Panc1 (cell line): ENCODE results near the gene MBD3. TPM values are rescaled to one million over a fixed set of nuclear protein-coding genes. Genes with fewer than 3 reads are reported as not detected.

Experiments
- ATAC-seq: fragments of 200-7000 bp; cut with Tn5 transposase; 2 replicates; pipeline ENCODE4 v1.9.1; 2020; ENCODE audit warnings: mild to moderate bottlenecking, moderate library complexity
- BruUV-seq: library from RNA; stranded (reverse); fragments of 400-500 nt; replicated peaks from 2 replicates; lab custom pipeline; 2021; lab: Mats Ljungman, UMichigan
- CTCF ChIA-PET: fragments of 300-600 bp; sonication (Branson Sonifier 250); formaldehyde crosslinking; loops from one replicate; lab custom pipeline; 2022; ENCODE audit warnings: antibody characterized with exemption; lab: Charles Lee
- POLR2A ChIA-PET: fragments of 300-600 bp; sonication (Branson Sonifier 250); formaldehyde crosslinking; loops from one replicate; lab custom pipeline; 2022; ENCODE audit warnings: antibody characterized with exemption; lab: Charles Lee
- DNase-seq: peaks from one replicate; pipeline ENCODE4 v3.0.0-alpha.2; 2010; ENCODE audit warnings: low read depth, low spot score
- H3K27ac ChIP-seq: 2 replicates; pipeline ENCODE4 v1.5.1; 2011; ENCODE audit warnings: mild to moderate bottlenecking, low read length, inconsistent platforms
- H3K27me3 ChIP-seq: fragments of 200-500 bp; sonication (Bioruptor generic); 2 replicates; pipeline ENCODE4 v1.6.0; 2014; ENCODE audit warnings: low read length, inconsistent platforms; ENCODE audit not compliant: control insufficient read depth, insufficient read depth
- H3K36me3 ChIP-seq: fragments of 200-500 bp; sonication (Bioruptor generic); 2 replicates; pipeline ENCODE4 v1.5.1; 2014; ENCODE audit warnings: inconsistent platforms, mild to moderate bottlenecking, low read length, moderate library complexity; ENCODE audit not compliant: control insufficient read depth, insufficient read depth
- H3K4me1 ChIP-seq: 2 replicates; pipeline ENCODE4 v1.5.1; 2011; ENCODE audit warnings: inconsistent platforms, mild to moderate bottlenecking, low read length, moderate library complexity; ENCODE audit not compliant: control insufficient read depth, insufficient read depth
- H3K4me3 ChIP-seq, 2 experiments: 2 replicates each; pipeline ENCODE4 v1.5.1; 2011 to 2012; ENCODE audit warnings: low read depth in 2 of 2, low read length in 2 of 2, mild to moderate bottlenecking in 2 of 2, inconsistent platforms in 1 of 2, moderate library complexity in 1 of 2
- H3K9me3 ChIP-seq: fragments of 200-500 bp; sonication (Bioruptor generic); 2 replicates; pipeline ENCODE4 v1.5.1; 2014; ENCODE audit warnings: low read depth, mild to moderate bottlenecking, inconsistent platforms, low read length, moderate library complexity; ENCODE audit not compliant: control insufficient read depth, insufficient read depth
- POLR2AphosphoS5 ChIP-seq: IDR thresholded peaks from 2 replicates; pipeline ENCODE4 v1.6.1; 2012; ENCODE audit warnings: mild to moderate bottlenecking, low read depth, low read length, moderate library complexity
- SIN3A ChIP-seq: IDR thresholded peaks from 2 replicates; pipeline ENCODE4 v1.6.1; 2012; ENCODE audit warnings: low read depth, mild to moderate bottlenecking, low read length, moderate library complexity, borderline replicate concordance; ENCODE audit not compliant: insufficient read depth
- TCF7L2 ChIP-seq: IDR thresholded peaks from 2 replicates; pipeline ENCODE4 v1.6.1; 2011; ENCODE audit warnings: mild to moderate bottlenecking, low read depth, low read length, inconsistent platforms
- in situ Hi-C: cut with HindIII; loops from 2 replicates; pipeline ENCODE4 v1.10.0; 2016; ENCODE audit warnings: low sequenced_read_pairs, low pct_unique_long_range_greater_than_20kb
- intact Hi-C: fragments of 100-400 bp; cut with micrococcal nuclease; formaldehyde crosslinking; loops from one replicate; pipeline ENCODE4 v1.10.0; 2022; ENCODE audit not compliant: unreplicated experiment
- total RNA-seq: library from RNA; stranded (reverse); gene quantifications from one replicate; pipeline ENCODE4 v1.2.1, GENCODE V29; 2021; ENCODE audit not compliant: unreplicated experiment
- TF ChIP-seq, protein P1 (sequence below), 2 experiments: IDR thresholded peaks; 2 replicates each; pipeline ENCODE4 v1.6.1; 2011 to 2012; ENCODE audit warnings: low read depth in 2 of 2, control low read depth in 1 of 2, low read length in 1 of 2, mild to moderate bottlenecking in 1 of 2, moderate library complexity in 1 of 2; ENCODE audit not compliant: insufficient read depth in 1 of 2
- TF ChIP-seq, protein P2 (sequence below): fragments of 450-650 bp; IDR thresholded peaks from 2 replicates; pipeline ENCODE4 v1.5.1; 2017; ENCODE audit warnings: mild to moderate bottlenecking

Gene MBD3
- total RNA-seq, 1 experiment from 2014 or later, result 139 TPM

GRCh38 chr19:1626417-1627010, 33.8 kb upstream of the MBD3 start:
- Histone ChIP-seq H3K27me3 (no peaks in the 10 kb centered on the region), H3K4me3 (no peak overlapping the region), H3K27ac (no peak overlapping the region), H3K36me3 (no peaks in the 10 kb centered on the region), H3K4me1 (no peaks in the 10 kb centered on the region), H3K9me3 (no peaks in the 10 kb centered on the region)
- DNase-seq (no peak), ATAC-seq (no peak)
- intact Hi-C loops (no loop called here), in situ Hi-C loops (no loop called here)
- no TSS peak for BruUV-seq
- CTCF ChIA-PET, result interaction anchor here (0.7 kb wide), 1 partner anchor 214 kb away, joined by 3 read pairs; no protein-coding TSS in a partner anchor
- no peak for TF ChIP-seq TCF7L2
- no peak for TF ChIP-seq SIN3A
- TF ChIP-seq, protein P1, sequence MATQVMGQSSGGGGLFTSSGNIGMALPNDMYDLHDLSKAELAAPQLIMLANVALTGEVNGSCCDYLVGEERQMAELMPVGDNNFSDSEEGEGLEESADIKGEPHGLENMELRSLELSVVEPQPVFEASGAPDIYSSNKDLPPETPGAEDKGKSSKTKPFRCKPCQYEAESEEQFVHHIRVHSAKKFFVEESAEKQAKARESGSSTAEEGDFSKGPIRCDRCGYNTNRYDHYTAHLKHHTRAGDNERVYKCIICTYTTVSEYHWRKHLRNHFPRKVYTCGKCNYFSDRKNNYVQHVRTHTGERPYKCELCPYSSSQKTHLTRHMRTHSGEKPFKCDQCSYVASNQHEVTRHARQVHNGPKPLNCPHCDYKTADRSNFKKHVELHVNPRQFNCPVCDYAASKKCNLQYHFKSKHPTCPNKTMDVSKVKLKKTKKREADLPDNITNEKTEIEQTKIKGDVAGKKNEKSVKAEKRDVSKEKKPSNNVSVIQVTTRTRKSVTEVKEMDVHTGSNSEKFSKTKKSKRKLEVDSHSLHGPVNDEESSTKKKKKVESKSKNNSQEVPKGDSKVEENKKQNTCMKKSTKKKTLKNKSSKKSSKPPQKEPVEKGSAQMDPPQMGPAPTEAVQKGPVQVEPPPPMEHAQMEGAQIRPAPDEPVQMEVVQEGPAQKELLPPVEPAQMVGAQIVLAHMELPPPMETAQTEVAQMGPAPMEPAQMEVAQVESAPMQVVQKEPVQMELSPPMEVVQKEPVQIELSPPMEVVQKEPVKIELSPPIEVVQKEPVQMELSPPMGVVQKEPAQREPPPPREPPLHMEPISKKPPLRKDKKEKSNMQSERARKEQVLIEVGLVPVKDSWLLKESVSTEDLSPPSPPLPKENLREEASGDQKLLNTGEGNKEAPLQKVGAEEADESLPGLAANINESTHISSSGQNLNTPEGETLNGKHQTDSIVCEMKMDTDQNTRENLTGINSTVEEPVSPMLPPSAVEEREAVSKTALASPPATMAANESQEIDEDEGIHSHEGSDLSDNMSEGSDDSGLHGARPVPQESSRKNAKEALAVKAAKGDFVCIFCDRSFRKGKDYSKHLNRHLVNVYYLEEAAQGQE (IDR thresholded peaks at IDR 0.05; ENCODE audit: insufficient read depth in 1 of 2, low read depth in 2 of 2, low read length in 1 of 2), result no peak
- TF ChIP-seq, protein P2, sequence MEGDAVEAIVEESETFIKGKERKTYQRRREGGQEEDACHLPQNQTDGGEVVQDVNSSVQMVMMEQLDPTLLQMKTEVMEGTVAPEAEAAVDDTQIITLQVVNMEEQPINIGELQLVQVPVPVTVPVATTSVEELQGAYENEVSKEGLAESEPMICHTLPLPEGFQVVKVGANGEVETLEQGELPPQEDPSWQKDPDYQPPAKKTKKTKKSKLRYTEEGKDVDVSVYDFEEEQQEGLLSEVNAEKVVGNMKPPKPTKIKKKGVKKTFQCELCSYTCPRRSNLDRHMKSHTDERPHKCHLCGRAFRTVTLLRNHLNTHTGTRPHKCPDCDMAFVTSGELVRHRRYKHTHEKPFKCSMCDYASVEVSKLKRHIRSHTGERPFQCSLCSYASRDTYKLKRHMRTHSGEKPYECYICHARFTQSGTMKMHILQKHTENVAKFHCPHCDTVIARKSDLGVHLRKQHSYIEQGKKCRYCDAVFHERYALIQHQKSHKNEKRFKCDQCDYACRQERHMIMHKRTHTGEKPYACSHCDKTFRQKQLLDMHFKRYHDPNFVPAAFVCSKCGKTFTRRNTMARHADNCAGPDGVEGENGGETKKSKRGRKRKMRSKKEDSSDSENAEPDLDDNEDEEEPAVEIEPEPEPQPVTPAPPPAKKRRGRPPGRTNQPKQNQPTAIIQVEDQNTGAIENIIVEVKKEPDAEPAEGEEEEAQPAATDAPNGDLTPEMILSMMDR, result no peak
- TF ChIP-seq POLR2AphosphoS5, result no peak
- POLR2A ChIA-PET, result no interaction called here

- no peaks in the 10 kb centered on the region for H3K4me1 ChIP-seq
- H3K36me3 ChIP-seq, result no peaks in the 10 kb centered on the region
- no peak for DNase-seq
- ChIA-PET POLR2A (no interaction called here), CTCF (no interaction called here)
- no peak overlapping the region for H3K27ac ChIP-seq
- ATAC-seq, result peak; percentile 77
- no peaks in the 10 kb centered on the region for H3K9me3 ChIP-seq
- in situ Hi-C loops, result no loop called here
- BruUV-seq, result no TSS peak
- H3K27me3 ChIP-seq, result no peaks in the 10 kb centered on the region
- intact Hi-C loops, result no loop called here
- no peak overlapping the region for H3K4me3 ChIP-seq
- TF ChIP-seq TCF7L2 (no peak), SIN3A (no peak)
- TF ChIP-seq, protein P1 (IDR thresholded peaks at IDR 0.05; ENCODE audit: insufficient read depth in 1 of 2, low read depth in 2 of 2, low read length in 1 of 2), result no peak
- TF ChIP-seq, protein P2, result peak; percentile 85
Measured at GRCh38 chr19:1624458-1624857, 31.8 kb upstream of the MBD3 start.
